Ishikawa (cell line): Measurements from ENCODE around the gene IMPDH2.
A peak's percentile ranks its signal among the peaks of the same experiment; 100 is the strongest.

Source experiments
- CEBPB ChIP-seq: IDR thresholded peaks from 2 replicates; pipeline ENCODE4 v1.6.1; 2012
- EGR1 ChIP-seq: IDR thresholded peaks from 2 replicates; pipeline ENCODE4 v1.6.1; 2012
- EP300 ChIP-seq: IDR thresholded peaks from 2 replicates; pipeline ENCODE4 v1.6.1; 2012; ENCODE audit warnings: borderline replicate concordance
- NFIC ChIP-seq: IDR thresholded peaks from 2 replicates; pipeline ENCODE4 v1.6.1; 2012
- REST ChIP-seq: IDR thresholded peaks from 2 replicates; pipeline ENCODE4 v1.6.1; 2012; ENCODE audit warnings: low read depth, mild to moderate bottlenecking
- TAF1 ChIP-seq: IDR thresholded peaks from 2 replicates; pipeline ENCODE4 v1.6.1; 2012; ENCODE audit warnings: low read depth, mild to moderate bottlenecking
- TCF12 ChIP-seq: IDR thresholded peaks from 2 replicates; pipeline ENCODE4 v1.6.1; 2012; ENCODE audit warnings: low read depth
- ZBTB7A ChIP-seq: IDR thresholded peaks from 2 replicates; pipeline ENCODE4 v1.6.1; 2012; ENCODE audit warnings: low read depth
- TF ChIP-seq, protein P1 (sequence below): IDR thresholded peaks from 2 replicates; pipeline ENCODE4 v1.6.1; 2012

- TF ChIP-seq EP300 (peak; percentile 1; the same call in 1 of the 2 replicates), ZBTB7A (no peak), REST (no peak), EGR1 (no peak), NFIC (no peak), TCF12 (no peak), TAF1 (no peak; the same call in 1 of the 2 replicates), CEBPB (no peak)
- TF ChIP-seq, protein P1, sequence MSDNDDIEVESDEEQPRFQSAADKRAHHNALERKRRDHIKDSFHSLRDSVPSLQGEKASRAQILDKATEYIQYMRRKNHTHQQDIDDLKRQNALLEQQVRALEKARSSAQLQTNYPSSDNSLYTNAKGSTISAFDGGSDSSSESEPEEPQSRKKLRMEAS: no peak
Observed at GRCh38 chr3:49029563-49029884, 326 bp upstream of the IMPDH2 start.
